Mesodermal cell (in vitro differentiated cells): Measurements from ENCODE around the gene GOLGA6L10.

Experiments
- H3K27ac ChIP-seq: 2 replicates; pipeline ENCODE4 v1.7.0; 2013; ENCODE audit warnings: mild to moderate bottlenecking, low read depth, low read length, moderate library complexity; ENCODE audit not compliant: severe bottlenecking
- H3K36me3 ChIP-seq: 2 replicates; pipeline ENCODE4 v1.7.1; 2013; ENCODE audit warnings: mild to moderate bottlenecking, low read length, moderate library complexity; ENCODE audit not compliant: control insufficient read depth, insufficient read depth
- H3K4me1 ChIP-seq: one replicate; pipeline ENCODE4 v1.7.1; 2013; ENCODE audit warnings: mild to moderate bottlenecking, low read length; ENCODE audit not compliant: insufficient read depth, control insufficient read depth, poor library complexity, severe bottlenecking
- H3K4me3 ChIP-seq: 2 replicates; pipeline ENCODE4 v1.7.0; 2013; ENCODE audit warnings: low read length, control low read depth, mild to moderate bottlenecking; ENCODE audit not compliant: insufficient read depth, poor library complexity, severe bottlenecking; ENCODE audit errors: extremely low read depth
- H3K9me3 ChIP-seq: 2 replicates; pipeline ENCODE4 v1.7.1; 2013; ENCODE audit warnings: mild to moderate bottlenecking, low read length, moderate library complexity; ENCODE audit not compliant: control insufficient read depth
- WGBS, 2 experiments: methylation state at CpG; one replicate each; pipeline ENCODE4 v1.1.5; 2013; ENCODE audit warnings: missing lambda C conversion rate in 2 of 2; ENCODE audit not compliant: insufficient coverage in 2 of 2; 5-methylcytosine and 5-hydroxymethylcytosine counted together

Gene GOLGA6L10

GRCh38 chr15:82298520-82298919 lies 50.8 kb downstream of the GOLGA6L10 start:
- H3K27ac ChIP-seq = no peak overlapping the region
- 94 to 98% methylated on average over 26 to 36 of the region's 44 CpGs for WGBS, 2 experiments

GRCh38 chr15:82298032-82298431 lies 51.2 kb downstream of the GOLGA6L10 start:
- 97% methylated on average over 5 to 6 of the region's 13 CpGs for WGBS, 2 experiments
- Histone ChIP-seq H3K27ac (no peak overlapping the region), H3K9me3 (no peaks in the 10 kb centered on the region), H3K36me3 (no peaks in the 10 kb centered on the region), H3K4me1 (peaks cover 6% of the 10 kb centered on the region), H3K4me3 (no peak overlapping the region)

More at GRCh38 chr15:82298520-82298919, 50.8 kb downstream of the GOLGA6L10 start:
- Histone ChIP-seq H3K4me1 (peaks cover 6% of the 10 kb centered on the region), H3K9me3 (no peaks in the 10 kb centered on the region), H3K36me3 (no peaks in the 10 kb centered on the region), H3K4me3 (no peak overlapping the region)

GRCh38 chr15:82297546-82297945 lies 51.7 kb downstream of the GOLGA6L10 start:
- no peaks in the 10 kb centered on the region for H3K36me3 ChIP-seq
- H3K27ac ChIP-seq = no peak overlapping the region
- peaks cover 6% of the 10 kb centered on the region for H3K4me1 ChIP-seq
- no peak overlapping the region for H3K4me3 ChIP-seq
- WGBS, 2 experiments = 89 to 95% methylated on average over 5 of the region's 5 CpGs
- H3K9me3 ChIP-seq = no peaks in the 10 kb centered on the region

GRCh38 chr15:82294061-82294690 lies 55.1 kb downstream of the GOLGA6L10 start:
- Histone ChIP-seq H3K4me3 (no peak overlapping the region), H3K9me3 (no peaks in the 10 kb centered on the region), H3K4me1 (no peaks in the 10 kb centered on the region), H3K36me3 (no peaks in the 10 kb centered on the region), H3K27ac (no peak overlapping the region)
- 43 to 51% methylated on average over 8 to 10 of the region's 11 CpGs for WGBS, 2 experiments

- Histone ChIP-seq H3K9me3 (no peaks in the 10 kb centered on the region), H3K27ac (no peak overlapping the region), H3K4me3 (no peak overlapping the region), H3K4me1 (no peaks in the 10 kb centered on the region), H3K36me3 (no peaks in the 10 kb centered on the region)
- 79 to 94% methylated on average over 5 of the region's 5 CpGs for WGBS, 2 experiments
These were observed 57.0 kb downstream of the GOLGA6L10 start for GRCh38 chr15:82292271-82292670.
